ENCODE measurements around the gene SDS.
"Not testable (repeated sequence)": the region's sequence is repeated elsewhere in the genome, so short reads cannot be mapped to it uniquely, and the experiment has no call there.

The SDS gene

DNA sequence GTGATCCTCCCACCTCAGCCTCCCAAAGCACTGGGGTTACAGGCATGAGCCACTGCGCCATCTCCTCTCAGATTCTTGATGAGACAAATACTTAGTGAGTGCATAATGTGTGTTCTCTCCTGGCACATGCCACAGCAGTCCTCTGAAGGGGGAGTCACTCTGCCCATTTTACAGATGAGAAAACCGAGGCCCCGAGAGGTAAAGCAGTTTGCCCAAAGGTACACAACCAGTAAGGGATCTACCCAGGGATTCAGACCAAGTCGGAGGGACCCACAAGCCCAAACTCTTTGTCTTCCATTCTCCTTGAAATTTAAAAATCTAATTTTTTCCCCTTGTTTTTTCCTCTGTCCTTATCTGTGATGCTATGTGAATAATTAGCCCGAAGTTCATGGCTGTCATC is 39.0 kb downstream of the SDS start:
- H3K4me3 ChIP-seq (replicated peaks; ENCODE audit: low read depth, low read length) = no peak overlapping the region
- no peak for DNase-seq (ENCODE audit: extremely low read depth, low read depth)
- TF ChIP-seq, protein P1, sequence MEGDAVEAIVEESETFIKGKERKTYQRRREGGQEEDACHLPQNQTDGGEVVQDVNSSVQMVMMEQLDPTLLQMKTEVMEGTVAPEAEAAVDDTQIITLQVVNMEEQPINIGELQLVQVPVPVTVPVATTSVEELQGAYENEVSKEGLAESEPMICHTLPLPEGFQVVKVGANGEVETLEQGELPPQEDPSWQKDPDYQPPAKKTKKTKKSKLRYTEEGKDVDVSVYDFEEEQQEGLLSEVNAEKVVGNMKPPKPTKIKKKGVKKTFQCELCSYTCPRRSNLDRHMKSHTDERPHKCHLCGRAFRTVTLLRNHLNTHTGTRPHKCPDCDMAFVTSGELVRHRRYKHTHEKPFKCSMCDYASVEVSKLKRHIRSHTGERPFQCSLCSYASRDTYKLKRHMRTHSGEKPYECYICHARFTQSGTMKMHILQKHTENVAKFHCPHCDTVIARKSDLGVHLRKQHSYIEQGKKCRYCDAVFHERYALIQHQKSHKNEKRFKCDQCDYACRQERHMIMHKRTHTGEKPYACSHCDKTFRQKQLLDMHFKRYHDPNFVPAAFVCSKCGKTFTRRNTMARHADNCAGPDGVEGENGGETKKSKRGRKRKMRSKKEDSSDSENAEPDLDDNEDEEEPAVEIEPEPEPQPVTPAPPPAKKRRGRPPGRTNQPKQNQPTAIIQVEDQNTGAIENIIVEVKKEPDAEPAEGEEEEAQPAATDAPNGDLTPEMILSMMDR (IDR thresholded peaks at IDR 0.05; ENCODE audit: low read depth, low read length, missing control alignments) = no peak

DNA sequence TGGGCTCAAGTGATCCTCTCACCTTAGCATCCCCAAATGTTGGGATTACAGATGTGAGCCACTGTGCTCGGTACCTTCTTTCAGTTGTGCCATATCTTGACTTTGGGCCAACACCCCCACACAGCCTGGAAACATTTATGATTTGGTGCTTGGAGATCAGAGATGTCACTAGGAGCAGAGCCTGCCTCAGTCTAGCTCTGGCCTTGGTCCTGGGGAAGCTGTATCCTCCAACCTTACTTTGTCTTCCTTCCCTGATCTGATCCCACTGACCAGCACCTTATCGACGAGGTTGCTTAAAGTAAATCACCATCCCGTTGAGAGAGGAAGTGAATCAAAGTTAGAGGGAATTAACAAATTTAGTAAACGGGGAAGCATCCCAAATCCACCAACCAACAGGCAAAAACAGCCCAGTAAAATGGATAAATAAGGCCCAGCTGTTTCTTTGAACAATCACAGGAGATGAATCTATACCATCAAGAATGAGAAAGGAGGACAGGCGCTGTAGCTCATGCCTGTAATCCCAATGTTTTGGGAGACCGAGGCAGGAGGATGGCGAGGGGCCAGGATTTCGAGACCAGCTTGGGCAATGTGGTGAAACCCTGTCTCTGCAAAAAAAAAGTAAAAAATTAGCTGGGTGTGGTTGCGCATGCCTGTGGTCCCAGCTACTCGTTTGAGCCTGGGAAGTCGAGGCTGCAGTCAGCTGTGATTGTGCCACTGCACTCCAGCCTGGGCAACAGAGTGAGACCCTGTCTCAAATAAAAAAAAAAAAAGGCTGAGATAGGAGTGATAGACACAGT is 41.9 kb downstream of the SDS start:
- H3K4me3 ChIP-seq (replicated peaks; ENCODE audit: low read depth, low read length) = no peak overlapping the region
- DNase-seq (ENCODE audit: extremely low read depth, low read depth) = no peak
- TF ChIP-seq, protein P1 (IDR thresholded peaks at IDR 0.05; ENCODE audit: low read depth, low read length, missing control alignments) = no peak

- H3K4me3 ChIP-seq (replicated peaks; ENCODE audit: low read depth, low read length) = peak overlapping the region; percentile 82
- TF ChIP-seq, protein P1 (IDR thresholded peaks at IDR 0.05; ENCODE audit: low read depth, low read length, missing control alignments) = peak; percentile 31
- no peak for DNase-seq (ENCODE audit: extremely low read depth, low read depth)
These were observed 43.5 kb downstream of the SDS start for GRCh38 chr12:113359939-113360748.

DNA sequence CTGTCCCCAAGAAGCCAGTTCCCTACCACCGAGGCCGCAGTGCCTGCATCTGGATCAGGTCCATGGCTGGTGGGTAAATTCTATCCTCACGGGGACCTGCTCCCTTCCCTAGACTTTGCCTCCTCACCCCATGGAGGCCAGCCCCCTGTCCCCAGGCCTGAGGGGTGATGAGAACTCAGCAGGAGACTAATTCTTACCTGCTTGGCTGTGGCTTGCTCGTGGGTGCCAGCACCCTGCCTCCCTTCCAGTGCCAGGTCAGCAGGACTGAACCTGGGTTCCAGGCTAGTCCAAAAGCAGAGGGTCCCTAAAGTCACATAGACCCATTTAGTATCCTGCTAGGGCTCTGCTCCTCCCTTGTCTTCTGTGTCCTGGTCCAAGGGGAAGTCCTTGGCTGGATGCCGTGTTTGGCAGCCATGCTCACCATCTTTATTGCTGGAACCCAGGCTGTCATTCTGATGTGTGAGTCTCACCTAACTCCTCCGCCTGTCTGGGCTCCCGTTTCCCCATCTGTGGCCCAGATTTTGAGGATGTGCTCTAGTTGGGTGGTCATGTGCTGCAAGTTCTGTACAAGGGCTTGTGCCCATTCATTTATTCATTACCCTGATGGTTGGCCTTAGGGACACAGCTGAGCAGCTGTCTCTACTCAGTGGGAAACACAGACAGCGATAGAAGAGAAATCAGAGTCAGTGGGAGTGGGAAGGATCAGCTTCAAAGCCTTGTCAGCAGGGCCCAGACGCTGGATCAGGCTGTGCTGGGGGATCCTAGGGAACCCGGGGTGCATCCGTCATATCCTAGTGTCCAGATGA is 44.4 kb downstream of the SDS start:
- TF ChIP-seq, protein P1 (IDR thresholded peaks at IDR 0.05; ENCODE audit: low read depth, low read length, missing control alignments) = no peak
- H3K4me3 ChIP-seq (replicated peaks; ENCODE audit: low read depth, low read length) = peak overlapping the region; percentile 82
- DNase-seq (ENCODE audit: extremely low read depth, low read depth) = peak; percentile 49

GRCh38 chr12:113358381-113359132 is 45.1 kb downstream of the SDS start, which contains the start of gene PLBD2:
Gene PLBD2 (plus strand): TSS chr12:113358587. CDS start chr12:113358601, 14 bp downstream.
- H3K4me3 ChIP-seq (replicated peaks; ENCODE audit: low read depth, low read length) = peak within 1 kb of the TSS; percentile 82
- peak; percentile 73 for DNase-seq (ENCODE audit: extremely low read depth, low read depth)
- TF ChIP-seq, protein P1 (IDR thresholded peaks at IDR 0.05; ENCODE audit: low read depth, low read length, missing control alignments) = no peak

DNA sequence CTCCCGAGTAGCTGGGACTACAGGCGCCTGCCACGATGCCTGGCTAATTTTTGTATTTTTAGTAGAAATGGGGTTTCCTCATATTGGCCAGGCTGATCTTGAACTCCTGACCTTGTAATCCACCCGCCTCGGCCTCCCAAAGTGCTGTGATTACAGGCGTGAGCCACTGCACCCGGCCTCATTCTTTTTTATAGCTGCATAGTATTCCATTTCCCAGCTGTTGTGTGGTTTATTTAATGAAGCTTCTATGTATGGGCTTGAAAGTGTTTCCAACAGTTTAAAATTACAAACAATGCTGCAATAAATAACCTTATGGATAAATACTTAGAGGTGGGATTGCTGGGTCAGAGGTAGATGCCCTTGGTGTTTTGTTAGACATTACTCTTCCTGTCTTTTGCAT is 49.5 kb downstream of the SDS start:
- DNase-seq (ENCODE audit: extremely low read depth, low read depth); H3K4me3 ChIP-seq (replicated peaks; ENCODE audit: low read depth, low read length): not testable (repeated sequence)

All from HFF-Myc (cell line).